Peyer's patch (tissue), 4 donors: Measurements from ENCODE around the gene PTPN13. TPM values are rescaled to one million over a fixed set of nuclear protein-coding genes. Genes with fewer than 3 reads are reported as not detected.

ENCODE experiments used
- DNase-seq, 3 donors: peaks; one replicate each; pipeline ENCODE4 v3.0.0-alpha.2; 2017 to 2019
- H3K27ac ChIP-seq, 4 donors: fragments of 200-600 bp; sonication (generic); one replicate each; pipeline ENCODE4 v1.5.1; 2016 to 2019
- H3K27me3 ChIP-seq, 2 donors: fragments of 200-600 bp; sonication (generic); one replicate each; pipeline ENCODE4 v1.5.1; 2019
- H3K36me3 ChIP-seq, 3 donors: fragments of 200-600 bp; sonication (generic); one replicate each; pipeline ENCODE4 v1.5.1; 2016 to 2019
- H3K4me1 ChIP-seq, 4 donors: fragments of 200-600 bp; sonication (generic); one replicate each; pipeline ENCODE4 v1.5.1; 2016 to 2019
- H3K4me3 ChIP-seq, 4 donors: fragments of 200-600 bp; sonication (generic); 1 replicate in 3 of 4; 2 replicates in 1 of 4; pipeline ENCODE4 v1.5.1; 2016 to 2019; ENCODE audit warnings: mild to moderate bottlenecking in 1 of 4
- H3K9me3 ChIP-seq, 4 donors: fragments of 200-600 bp; sonication (generic); one replicate each; pipeline ENCODE4 v1.5.1; 2016 to 2019; ENCODE audit warnings: mild to moderate bottlenecking in 1 of 4
- POLR2A ChIP-seq, 2 donors: fragments of 450-650 bp; IDR thresholded peaks; one replicate each; pipeline ENCODE4 v1.5.1; 2017; ENCODE audit warnings: antibody characterized with exemption in 2 of 2, mild to moderate bottlenecking in 2 of 2, moderate library complexity in 2 of 2
- total RNA-seq, 4 donors: library from RNA; depleted of rRNA; stranded (reverse); fragments of >200 nt; gene quantifications; one replicate each; pipeline ENCODE4 v1.1.0, GENCODE V29; 2016
- TF ChIP-seq, protein P1 (sequence below), 6 experiments: fragments of 450-650 bp in 4 of 6; fragments of 200-600 bp in 2 of 6; sonication (generic) in 1 of 6; IDR thresholded peaks; one replicate each; pipeline ENCODE4 v1.5.1; 2017 to 2019; ENCODE audit warnings: antibody characterized with exemption in 6 of 6, mild to moderate bottlenecking in 3 of 6, moderate library complexity in 1 of 6

The PTPN13 gene
- total RNA-seq, 4 donors from 2014 or later = 2.9 to 14.9 (median 8.3) TPM

DNA sequence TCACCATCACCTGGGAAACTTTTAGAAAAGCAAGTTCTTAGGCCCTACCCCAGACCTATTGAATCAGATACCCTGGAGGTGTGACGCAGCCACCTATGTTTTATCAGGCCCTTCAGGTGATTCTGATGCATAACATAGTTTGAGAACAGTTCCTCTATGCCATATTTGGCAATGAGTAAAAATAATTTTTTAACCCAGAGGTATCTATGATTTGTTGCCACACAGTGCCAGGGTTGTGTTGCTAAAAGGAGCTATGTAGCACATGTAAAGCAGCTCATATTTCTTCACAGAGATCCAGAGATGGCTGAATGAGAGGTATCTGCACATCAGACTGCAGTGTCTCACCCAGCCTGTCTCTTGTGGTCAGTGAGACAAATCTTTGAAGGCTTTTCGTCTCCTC, 85.3 kb downstream of the PTPN13 start:
- Histone ChIP-seq H3K4me1 (no peaks in the 10 kb centered on the region), H3K36me3 (no peaks in the 10 kb centered on the region), H3K27me3 (no peaks in the 10 kb centered on the region), H3K27ac (no peak overlapping the region), H3K4me3 (no peak overlapping the region), H3K9me3 (no peaks in the 10 kb centered on the region)
- no peak for TF ChIP-seq POLR2A (IDR thresholded peaks at IDR 0.05)
- TF ChIP-seq, protein P1, sequence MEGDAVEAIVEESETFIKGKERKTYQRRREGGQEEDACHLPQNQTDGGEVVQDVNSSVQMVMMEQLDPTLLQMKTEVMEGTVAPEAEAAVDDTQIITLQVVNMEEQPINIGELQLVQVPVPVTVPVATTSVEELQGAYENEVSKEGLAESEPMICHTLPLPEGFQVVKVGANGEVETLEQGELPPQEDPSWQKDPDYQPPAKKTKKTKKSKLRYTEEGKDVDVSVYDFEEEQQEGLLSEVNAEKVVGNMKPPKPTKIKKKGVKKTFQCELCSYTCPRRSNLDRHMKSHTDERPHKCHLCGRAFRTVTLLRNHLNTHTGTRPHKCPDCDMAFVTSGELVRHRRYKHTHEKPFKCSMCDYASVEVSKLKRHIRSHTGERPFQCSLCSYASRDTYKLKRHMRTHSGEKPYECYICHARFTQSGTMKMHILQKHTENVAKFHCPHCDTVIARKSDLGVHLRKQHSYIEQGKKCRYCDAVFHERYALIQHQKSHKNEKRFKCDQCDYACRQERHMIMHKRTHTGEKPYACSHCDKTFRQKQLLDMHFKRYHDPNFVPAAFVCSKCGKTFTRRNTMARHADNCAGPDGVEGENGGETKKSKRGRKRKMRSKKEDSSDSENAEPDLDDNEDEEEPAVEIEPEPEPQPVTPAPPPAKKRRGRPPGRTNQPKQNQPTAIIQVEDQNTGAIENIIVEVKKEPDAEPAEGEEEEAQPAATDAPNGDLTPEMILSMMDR (IDR thresholded peaks at IDR 0.05) = no peak
- DNase-seq = no peak

DNA sequence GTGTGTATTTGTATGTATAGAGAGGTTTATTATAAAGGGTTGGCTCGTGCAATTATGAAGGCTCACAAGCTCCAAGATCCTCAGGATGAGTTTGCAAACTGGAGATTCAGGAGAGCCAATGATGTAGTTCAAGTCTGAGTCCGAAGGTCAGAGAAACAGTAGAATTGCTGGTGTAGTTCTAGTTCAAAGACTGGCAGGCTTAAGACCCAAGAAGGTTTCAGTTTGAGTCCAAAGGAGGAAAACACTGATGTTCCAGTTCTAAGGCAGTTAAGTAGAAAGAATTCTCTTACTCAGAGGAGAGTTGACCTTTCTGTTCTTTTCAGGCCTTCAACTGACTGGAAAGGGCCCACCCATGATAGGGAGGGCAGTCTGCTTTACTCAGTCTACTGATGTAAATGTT, 89.1 kb downstream of the PTPN13 start:
- H3K27ac ChIP-seq = no peak overlapping the region

DNA sequence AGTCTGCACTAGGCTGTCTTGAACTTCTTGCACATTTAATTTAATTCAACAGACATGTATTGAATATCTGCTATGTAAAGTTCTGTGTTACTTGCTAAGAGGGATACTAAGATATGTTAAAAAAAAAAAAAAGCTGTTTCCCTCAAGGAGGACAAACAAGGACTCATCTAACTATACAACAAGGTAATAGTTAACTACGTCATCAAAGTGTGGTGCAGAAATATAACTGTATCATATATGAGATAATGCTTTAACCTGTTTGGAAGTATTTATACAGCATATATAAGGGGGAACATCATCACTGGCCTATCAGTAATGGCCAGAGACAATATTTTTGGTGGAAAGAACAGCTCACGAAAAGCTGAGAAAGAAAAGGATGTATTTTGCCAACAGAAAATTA, 89.9 kb downstream of the PTPN13 start:
- Histone ChIP-seq H3K27ac (no peak overlapping the region), H3K4me1 (no peaks in the 10 kb centered on the region), H3K27me3 (no peaks in the 10 kb centered on the region), H3K4me3 (no peak overlapping the region), H3K36me3 (no peaks in the 10 kb centered on the region), H3K9me3 (no peaks in the 10 kb centered on the region)
- no peak for DNase-seq
- no peak for TF ChIP-seq POLR2A (IDR thresholded peaks at IDR 0.05)
- TF ChIP-seq, protein P1 (IDR thresholded peaks at IDR 0.05) = no peak

More for the DNA sequence above, 89.1 kb downstream of the PTPN13 start:
- Histone ChIP-seq H3K4me1 (no peaks in the 10 kb centered on the region), H3K27me3 (no peaks in the 10 kb centered on the region), H3K9me3 (no peaks in the 10 kb centered on the region), H3K4me3 (no peak overlapping the region), H3K36me3 (no peaks in the 10 kb centered on the region)
- TF ChIP-seq POLR2A (IDR thresholded peaks at IDR 0.05) = no peak
- TF ChIP-seq, protein P1 (IDR thresholded peaks at IDR 0.05) = no peak
- DNase-seq = no peak

DNA sequence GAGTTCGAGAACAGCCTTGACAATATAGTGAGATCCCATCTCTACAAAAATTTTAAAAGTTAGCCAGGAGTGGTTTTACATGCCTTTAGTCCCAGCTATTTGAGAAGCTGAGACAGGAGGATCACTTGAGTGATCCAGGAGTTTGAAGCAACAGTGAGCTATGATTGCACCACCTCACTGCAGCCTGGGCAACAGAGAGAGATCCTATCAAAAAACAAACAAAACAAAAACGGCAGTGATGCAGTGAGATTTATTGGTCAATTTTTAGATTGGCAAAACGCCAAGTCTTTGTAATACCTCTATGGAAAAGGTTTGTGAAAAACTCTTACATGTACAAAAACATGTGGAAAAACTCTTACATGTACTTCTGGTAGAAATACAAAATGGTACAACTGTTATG, 91.3 kb downstream of the PTPN13 start:
- DNase-seq = no peak
- Histone ChIP-seq H3K36me3 (no peaks in the 10 kb centered on the region), H3K27ac (no peak overlapping the region), H3K27me3 (no peaks in the 10 kb centered on the region), H3K9me3 (no peaks in the 10 kb centered on the region), H3K4me3 (no peak overlapping the region), H3K4me1 (no peaks in the 10 kb centered on the region)
- TF ChIP-seq, protein P1 (IDR thresholded peaks at IDR 0.05) = no peak

DNA sequence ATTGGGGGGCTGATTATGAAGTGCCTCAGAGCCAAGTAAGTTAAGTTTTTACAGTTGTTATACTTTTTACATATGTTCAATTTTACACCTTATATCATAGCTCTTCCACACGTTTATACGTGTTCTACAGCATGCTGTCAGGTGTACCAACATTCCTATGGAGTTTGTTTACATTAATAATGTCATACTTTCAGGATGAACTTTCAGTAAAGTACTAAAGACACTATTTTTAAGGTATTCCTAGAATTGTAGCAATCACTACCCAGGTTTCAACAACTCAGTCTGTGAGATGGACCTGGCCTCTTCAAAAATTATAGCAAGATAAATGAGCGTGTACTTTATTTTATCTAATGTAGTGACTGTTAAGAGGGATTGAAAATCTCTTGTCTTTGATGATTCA, 92.6 kb downstream of the PTPN13 start:
- no peak for TF ChIP-seq POLR2A (IDR thresholded peaks at IDR 0.05)
- TF ChIP-seq, protein P1 (IDR thresholded peaks at IDR 0.05) = no peak
- H3K4me1 ChIP-seq = no peaks in the 10 kb centered on the region
- no peaks in the 10 kb centered on the region for H3K36me3 ChIP-seq
- no peaks in the 10 kb centered on the region for H3K9me3 ChIP-seq
- no peak overlapping the region for H3K4me3 ChIP-seq
- no peak overlapping the region for H3K27ac ChIP-seq
- no peaks in the 10 kb centered on the region for H3K27me3 ChIP-seq
- no peak for DNase-seq

DNA sequence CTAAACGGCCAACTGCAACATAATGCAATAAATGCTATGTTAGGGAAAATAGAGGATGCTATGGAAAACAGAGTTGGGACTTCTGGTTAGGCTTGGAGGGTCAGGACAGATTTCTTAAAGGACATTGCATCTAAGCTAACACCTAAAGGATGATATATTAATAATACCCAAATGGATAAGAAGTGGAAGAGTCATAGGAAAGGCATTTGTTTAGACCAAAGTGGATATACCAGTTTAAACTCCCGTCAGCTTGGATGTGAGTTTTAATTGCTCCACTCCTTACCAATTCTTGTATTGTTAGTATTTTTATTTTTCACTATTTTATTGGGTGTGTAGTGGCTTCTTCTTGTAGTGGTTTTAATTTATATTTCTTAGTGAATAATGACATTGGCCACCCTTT, 93.9 kb downstream of the PTPN13 start:
- Histone ChIP-seq H3K4me3 (no peak overlapping the region), H3K27me3 (no peaks in the 10 kb centered on the region), H3K36me3 (no peaks in the 10 kb centered on the region), H3K27ac (no peak overlapping the region), H3K4me1 (no peaks in the 10 kb centered on the region), H3K9me3 (no peaks in the 10 kb centered on the region)
- TF ChIP-seq POLR2A (IDR thresholded peaks at IDR 0.05) = no peak
- TF ChIP-seq, protein P1 (IDR thresholded peaks at IDR 0.05) = no peak
- no peak for DNase-seq
